Brain microvascular endothelial cell (primary cell): Measurements from ENCODE around the gene GGA3.

ENCODE experiments used
- DNase-seq: peaks from one replicate; pipeline ENCODE4 v3.0.0-alpha.2; 2020
- H3K27ac ChIP-seq: fragments of 250-450 bp; sonication (Bioruptor Pico); 2 replicates; pipeline ENCODE4 v1.5.1; 2020; ENCODE audit warnings: mild to moderate bottlenecking, moderate library complexity
- H3K27me3 ChIP-seq: fragments of 250-450 bp; sonication (Bioruptor Pico); replicated peaks from 2 replicates; pipeline ENCODE4 v1.5.1; 2020; ENCODE audit warnings: mild to moderate bottlenecking
- H3K36me3 ChIP-seq: fragments of 250-450 bp; sonication (Bioruptor Pico); replicated peaks from 2 replicates; pipeline ENCODE4 v1.5.1; 2020; ENCODE audit warnings: mild to moderate bottlenecking
- H3K4me3 ChIP-seq: 2 replicates; pipeline ENCODE4 v1.5.1; 2011; ENCODE audit warnings: low read depth, mild to moderate bottlenecking, control low read depth, low read length, moderate library complexity
- CTCF ChIP-seq: IDR thresholded peaks from 2 replicates; pipeline ENCODE4 v1.5.1; 2011; ENCODE audit warnings: low read depth, mild to moderate bottlenecking, moderate library complexity, low read length, control low read depth, inconsistent platforms; ENCODE audit errors: missing control alignments
- in situ Hi-C: cut with HindIII; loops from 2 replicates; pipeline ENCODE4 v1.10.0; 2017; ENCODE audit warnings: low sequenced_read_pairs, low pct_ligation_motif_present

Gene GGA3

GRCh38 chr17:75244133-75244866, 17.1 kb downstream of the GGA3 start:
- DNase-seq = no peak
- H3K36me3 ChIP-seq = peaks cover 48% of the 10 kb centered on the region
- no peak overlapping the region for H3K27ac ChIP-seq
- no peak for TF ChIP-seq CTCF
- H3K27me3 ChIP-seq = no peaks in the 10 kb centered on the region
- in situ Hi-C loops = no loop called here
- no peak overlapping the region for H3K4me3 ChIP-seq

GRCh38 chr17:75242461-75243042, 18.9 kb downstream of the GGA3 start:
- TF ChIP-seq CTCF = no peak
- H3K36me3 ChIP-seq = peaks cover 62% of the 10 kb centered on the region
- H3K27ac ChIP-seq = no peak overlapping the region
- DNase-seq = no peak
- H3K4me3 ChIP-seq = no peak overlapping the region
- in situ Hi-C loops = no loop called here
- no peaks in the 10 kb centered on the region for H3K27me3 ChIP-seq

- Histone ChIP-seq H3K27me3 (no peaks in the 10 kb centered on the region), H3K36me3 (peaks cover 67% of the 10 kb centered on the region), H3K27ac (no peak overlapping the region), H3K4me3 (no peak overlapping the region)
- DNase-seq = no peak
- no peak for TF ChIP-seq CTCF
- in situ Hi-C loops = no loop called here
Measured at GRCh38 chr17:75241996-75242460, 19.4 kb downstream of the GGA3 start.

GRCh38 chr17:75241502-75241901, 19.9 kb downstream of the GGA3 start:
- in situ Hi-C loops = no loop called here
- TF ChIP-seq CTCF = no peak
- Histone ChIP-seq H3K4me3 (no peak overlapping the region), H3K36me3 (peaks cover 71% of the 10 kb centered on the region), H3K27ac (no peak overlapping the region), H3K27me3 (no peaks in the 10 kb centered on the region)
- no peak for DNase-seq

- H3K36me3 ChIP-seq = peaks cover 74% of the 10 kb centered on the region
- in situ Hi-C loops = no loop called here
- TF ChIP-seq CTCF = no peak
- H3K4me3 ChIP-seq = no peak overlapping the region
- DNase-seq = no peak
- no peaks in the 10 kb centered on the region for H3K27me3 ChIP-seq
- H3K27ac ChIP-seq = no peak overlapping the region
Measured at GRCh38 chr17:75241143-75241430, 20.3 kb downstream of the GGA3 start.
